ENCODE results near the gene MRPL55.

DNA sequence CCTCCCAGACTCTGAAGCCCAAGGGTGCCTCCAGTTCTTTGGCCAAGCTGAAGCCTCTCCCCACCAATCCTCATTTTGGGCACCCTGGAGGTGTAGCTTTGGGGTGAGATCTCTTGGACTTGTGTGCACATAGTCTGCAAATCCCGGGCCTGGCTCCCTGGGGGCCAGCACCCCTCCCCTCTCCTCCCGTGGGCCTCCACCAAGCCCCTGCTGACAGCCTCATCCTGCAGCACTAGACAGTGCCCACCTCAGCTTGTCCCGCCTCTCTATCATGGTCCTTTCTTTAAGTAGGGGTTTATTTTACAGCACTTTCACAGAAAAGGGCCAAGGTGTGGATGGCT lies 43.8 kb upstream of the MRPL55 start:
- TF ChIP-seq, protein P1, sequence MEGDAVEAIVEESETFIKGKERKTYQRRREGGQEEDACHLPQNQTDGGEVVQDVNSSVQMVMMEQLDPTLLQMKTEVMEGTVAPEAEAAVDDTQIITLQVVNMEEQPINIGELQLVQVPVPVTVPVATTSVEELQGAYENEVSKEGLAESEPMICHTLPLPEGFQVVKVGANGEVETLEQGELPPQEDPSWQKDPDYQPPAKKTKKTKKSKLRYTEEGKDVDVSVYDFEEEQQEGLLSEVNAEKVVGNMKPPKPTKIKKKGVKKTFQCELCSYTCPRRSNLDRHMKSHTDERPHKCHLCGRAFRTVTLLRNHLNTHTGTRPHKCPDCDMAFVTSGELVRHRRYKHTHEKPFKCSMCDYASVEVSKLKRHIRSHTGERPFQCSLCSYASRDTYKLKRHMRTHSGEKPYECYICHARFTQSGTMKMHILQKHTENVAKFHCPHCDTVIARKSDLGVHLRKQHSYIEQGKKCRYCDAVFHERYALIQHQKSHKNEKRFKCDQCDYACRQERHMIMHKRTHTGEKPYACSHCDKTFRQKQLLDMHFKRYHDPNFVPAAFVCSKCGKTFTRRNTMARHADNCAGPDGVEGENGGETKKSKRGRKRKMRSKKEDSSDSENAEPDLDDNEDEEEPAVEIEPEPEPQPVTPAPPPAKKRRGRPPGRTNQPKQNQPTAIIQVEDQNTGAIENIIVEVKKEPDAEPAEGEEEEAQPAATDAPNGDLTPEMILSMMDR (IDR thresholded peaks at IDR 0.05; ENCODE audit: poor library complexity, severe bottlenecking) = no peak
- no peak for TF ChIP-seq TAF1 (IDR thresholded peaks at IDR 0.05; ENCODE audit: low read depth)
- TF ChIP-seq EP300 (conservative IDR thresholded peaks at IDR 0.05; ENCODE audit: poor library complexity, severe bottlenecking) = no peak
- no peak for TF ChIP-seq SMC3 (conservative IDR thresholded peaks at IDR 0.05; ENCODE audit: poor library complexity)
- no peak for TF ChIP-seq MXI1 (conservative IDR thresholded peaks at IDR 0.05; ENCODE audit: poor library complexity, severe bottlenecking)
- TF ChIP-seq POLR2AphosphoS5 (IDR thresholded peaks at IDR 0.05) = no peak
- TF ChIP-seq, protein P2, sequence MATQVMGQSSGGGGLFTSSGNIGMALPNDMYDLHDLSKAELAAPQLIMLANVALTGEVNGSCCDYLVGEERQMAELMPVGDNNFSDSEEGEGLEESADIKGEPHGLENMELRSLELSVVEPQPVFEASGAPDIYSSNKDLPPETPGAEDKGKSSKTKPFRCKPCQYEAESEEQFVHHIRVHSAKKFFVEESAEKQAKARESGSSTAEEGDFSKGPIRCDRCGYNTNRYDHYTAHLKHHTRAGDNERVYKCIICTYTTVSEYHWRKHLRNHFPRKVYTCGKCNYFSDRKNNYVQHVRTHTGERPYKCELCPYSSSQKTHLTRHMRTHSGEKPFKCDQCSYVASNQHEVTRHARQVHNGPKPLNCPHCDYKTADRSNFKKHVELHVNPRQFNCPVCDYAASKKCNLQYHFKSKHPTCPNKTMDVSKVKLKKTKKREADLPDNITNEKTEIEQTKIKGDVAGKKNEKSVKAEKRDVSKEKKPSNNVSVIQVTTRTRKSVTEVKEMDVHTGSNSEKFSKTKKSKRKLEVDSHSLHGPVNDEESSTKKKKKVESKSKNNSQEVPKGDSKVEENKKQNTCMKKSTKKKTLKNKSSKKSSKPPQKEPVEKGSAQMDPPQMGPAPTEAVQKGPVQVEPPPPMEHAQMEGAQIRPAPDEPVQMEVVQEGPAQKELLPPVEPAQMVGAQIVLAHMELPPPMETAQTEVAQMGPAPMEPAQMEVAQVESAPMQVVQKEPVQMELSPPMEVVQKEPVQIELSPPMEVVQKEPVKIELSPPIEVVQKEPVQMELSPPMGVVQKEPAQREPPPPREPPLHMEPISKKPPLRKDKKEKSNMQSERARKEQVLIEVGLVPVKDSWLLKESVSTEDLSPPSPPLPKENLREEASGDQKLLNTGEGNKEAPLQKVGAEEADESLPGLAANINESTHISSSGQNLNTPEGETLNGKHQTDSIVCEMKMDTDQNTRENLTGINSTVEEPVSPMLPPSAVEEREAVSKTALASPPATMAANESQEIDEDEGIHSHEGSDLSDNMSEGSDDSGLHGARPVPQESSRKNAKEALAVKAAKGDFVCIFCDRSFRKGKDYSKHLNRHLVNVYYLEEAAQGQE (IDR thresholded peaks at IDR 0.05; ENCODE audit: borderline replicate concordance) = no peak
